Neural cell (in vitro differentiated cells): ENCODE results near the gene MRO. TPM values are rescaled to one million over a fixed set of nuclear protein-coding genes. Genes with fewer than 3 reads are reported as not detected.
"Not testable (repeated sequence)": the region's sequence is repeated elsewhere in the genome, so short reads cannot be mapped to it uniquely, and the experiment has no call there.

ENCODE experiments used
- H2AFZ ChIP-seq: fragments of 200-600, 300-800 bp; sonication (generic), shearing (Covaris generic); 2 replicates; pipeline ENCODE4 v1.6.0; 2014; ENCODE audit warnings: low read depth, mild to moderate bottlenecking, antibody characterized with exemption, low read length, moderate library complexity
- H3F3A ChIP-seq: fragments of 200-600 bp; shearing (Covaris generic); 2 replicates; pipeline ENCODE4 v1.6.1; 2016; ENCODE audit warnings: mild to moderate bottlenecking, moderate library complexity, mixed read lengths, antibody characterized with exemption, low read length; ENCODE audit not compliant: insufficient read depth, poor library complexity, severe bottlenecking
- H3K27ac ChIP-seq: fragments of 200-600, 300-800 bp; sonication (generic), shearing (Covaris generic); 2 replicates; pipeline ENCODE4 v1.5.1; 2014; ENCODE audit warnings: mild to moderate bottlenecking, low read length, moderate library complexity
- H3K27me3 ChIP-seq: fragments of 300-800, 200-600 bp; sonication (generic), shearing (Covaris generic); 2 replicates; pipeline ENCODE4 v1.6.0; 2014; ENCODE audit warnings: mild to moderate bottlenecking, low read depth, low read length, moderate library complexity; ENCODE audit not compliant: insufficient read depth
- H3K36me3 ChIP-seq: fragments of 300-800, 200-600 bp; sonication (generic), shearing (Covaris generic); 2 replicates; pipeline ENCODE4 v1.5.1; 2014; ENCODE audit warnings: mild to moderate bottlenecking, antibody characterized with exemption, low read length, moderate library complexity; ENCODE audit not compliant: insufficient read depth
- H3K4me2 ChIP-seq: fragments of 300-800, 200-600 bp; sonication (generic), shearing (Covaris generic); 2 replicates; pipeline ENCODE4 v1.6.0; 2014; ENCODE audit warnings: mild to moderate bottlenecking, low read length
- H3K4me3 ChIP-seq: fragments of 300-800, 200-600 bp; sonication (generic), shearing (Covaris generic); 2 replicates; pipeline ENCODE4 v1.5.1; 2014; ENCODE audit warnings: mild to moderate bottlenecking, low read length, moderate library complexity
- H3K79me2 ChIP-seq: fragments of 200-600 bp; shearing (Covaris generic); replicated peaks from 2 replicates; pipeline ENCODE4 v1.6.0; 2014; ENCODE audit warnings: mild to moderate bottlenecking, low read length, moderate library complexity; ENCODE audit not compliant: insufficient read depth
- H3K9ac ChIP-seq: fragments of 300-800, 200-600 bp; sonication (generic), shearing (Covaris generic); 2 replicates; pipeline ENCODE4 v1.6.1; 2016; ENCODE audit warnings: mild to moderate bottlenecking, low read length, mixed read lengths
- H3K9me2 ChIP-seq: fragments of 200-600 bp; shearing (Covaris generic); 2 replicates; pipeline ENCODE4 v1.6.1; 2016; ENCODE audit warnings: mild to moderate bottlenecking, low read length, mixed read lengths; ENCODE audit not compliant: insufficient read depth
- H3K9me3 ChIP-seq: fragments of 200-600, 300-800 bp; sonication (generic), shearing (Covaris generic); 2 replicates; pipeline ENCODE4 v1.6.1; 2016; ENCODE audit warnings: mild to moderate bottlenecking, mixed run types, low read length, moderate library complexity, mixed read lengths
- H4K20me1 ChIP-seq: fragments of 200-600 bp; shearing (Covaris generic); 2 replicates; pipeline ENCODE4 v1.6.1; 2016; ENCODE audit warnings: mild to moderate bottlenecking, mixed run types; ENCODE audit not compliant: insufficient read depth
- EP300 ChIP-seq: fragments of 450-650 bp; conservative IDR thresholded peaks from 2 replicates; pipeline ENCODE4 v1.6.1; 2014; ENCODE audit warnings: antibody characterized with exemption, mild to moderate bottlenecking, moderate library complexity; ENCODE audit not compliant: poor library complexity, severe bottlenecking
- EZH2 ChIP-seq: fragments of 200-600, 300-800 bp; shearing (Covaris generic), sonication (generic); IDR thresholded peaks from 2 replicates; pipeline ENCODE4 v1.6.1; 2014; ENCODE audit warnings: antibody characterized with exemption, low read length, borderline replicate concordance, mild to moderate bottlenecking; ENCODE audit not compliant: insufficient read depth, poor library complexity, severe bottlenecking
- MXI1 ChIP-seq: fragments of 450-650 bp; conservative IDR thresholded peaks from 2 replicates; pipeline ENCODE4 v1.6.1; 2014; ENCODE audit warnings: antibody characterized with exemption, mild to moderate bottlenecking; ENCODE audit not compliant: poor library complexity, severe bottlenecking
- POLR2AphosphoS5 ChIP-seq: IDR thresholded peaks from 2 replicates; pipeline ENCODE4 v1.6.1; 2012
- RAD21 ChIP-seq: fragments of 450-650 bp; conservative IDR thresholded peaks from 2 replicates; pipeline ENCODE4 v1.6.1; 2014; ENCODE audit warnings: antibody characterized with exemption, mild to moderate bottlenecking, moderate library complexity
- SMC3 ChIP-seq: fragments of 450-650 bp; conservative IDR thresholded peaks from 2 replicates; pipeline ENCODE4 v1.6.1; 2014; ENCODE audit warnings: antibody characterized with exemption, mild to moderate bottlenecking, moderate library complexity; ENCODE audit not compliant: poor library complexity
- TAF1 ChIP-seq: IDR thresholded peaks from 2 replicates; pipeline ENCODE4 v1.6.1; 2012; ENCODE audit warnings: low read depth
- polyA plus RNA-seq: library from polyadenylated mRNA; depleted of rRNA; stranded (reverse); fragments of >200 nt; gene quantifications from 2 replicates; pipeline ENCODE4 v1.2.3, GENCODE V29; 2014
- TF ChIP-seq, protein P1 (sequence below): IDR thresholded peaks from 2 replicates; pipeline ENCODE4 v1.6.1; 2012; ENCODE audit warnings: borderline replicate concordance
- TF ChIP-seq, protein P2 (sequence below): fragments of 450-650 bp; IDR thresholded peaks from 2 replicates; pipeline ENCODE4 v1.5.1; 2014; ENCODE audit warnings: antibody characterized with exemption, mild to moderate bottlenecking, moderate library complexity; ENCODE audit not compliant: poor library complexity, severe bottlenecking

Gene MRO
- polyA plus RNA-seq, 1 donor from 2014 or later: not detected

DNA sequence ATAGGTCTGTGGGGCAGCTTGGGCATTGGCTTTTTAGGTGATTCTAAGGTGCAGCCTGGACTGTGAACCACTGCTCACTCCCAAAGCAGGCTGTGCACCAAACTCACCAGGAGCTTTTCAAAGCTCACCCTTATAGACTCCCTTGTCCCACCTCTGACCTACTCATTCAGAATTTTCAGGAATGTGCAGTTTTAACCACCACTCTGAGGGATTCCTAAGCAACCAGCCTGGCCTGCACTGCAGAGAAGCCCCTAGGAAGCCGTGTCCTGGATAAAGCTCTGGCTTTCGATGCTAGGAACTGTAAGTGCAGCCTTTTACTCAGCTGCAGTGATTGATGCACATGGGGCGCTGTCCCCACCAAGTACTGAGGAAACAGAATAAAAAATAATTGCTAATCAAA is 33.0 kb downstream of the MRO start:
- Histone ChIP-seq H3K9me2 (no peaks in the 10 kb centered on the region), H3F3A (no peaks in the 10 kb centered on the region), H4K20me1 (no peaks in the 10 kb centered on the region), H3K4me3 (no peak overlapping the region), H3K4me2 (no peak overlapping the region), H3K36me3 (no peaks in the 10 kb centered on the region), H3K9me3 (no peaks in the 10 kb centered on the region), H3K9ac (no peak overlapping the region), H3K79me2 (no peaks in the 10 kb centered on the region), H2AFZ (no peak overlapping the region), H3K27ac (no peak overlapping the region), H3K27me3 (no peaks in the 10 kb centered on the region)
- TF ChIP-seq TAF1: no peak
- TF ChIP-seq SMC3: no peak
- TF ChIP-seq EP300: no peak
- TF ChIP-seq POLR2AphosphoS5: no peak
- TF ChIP-seq, protein P1, sequence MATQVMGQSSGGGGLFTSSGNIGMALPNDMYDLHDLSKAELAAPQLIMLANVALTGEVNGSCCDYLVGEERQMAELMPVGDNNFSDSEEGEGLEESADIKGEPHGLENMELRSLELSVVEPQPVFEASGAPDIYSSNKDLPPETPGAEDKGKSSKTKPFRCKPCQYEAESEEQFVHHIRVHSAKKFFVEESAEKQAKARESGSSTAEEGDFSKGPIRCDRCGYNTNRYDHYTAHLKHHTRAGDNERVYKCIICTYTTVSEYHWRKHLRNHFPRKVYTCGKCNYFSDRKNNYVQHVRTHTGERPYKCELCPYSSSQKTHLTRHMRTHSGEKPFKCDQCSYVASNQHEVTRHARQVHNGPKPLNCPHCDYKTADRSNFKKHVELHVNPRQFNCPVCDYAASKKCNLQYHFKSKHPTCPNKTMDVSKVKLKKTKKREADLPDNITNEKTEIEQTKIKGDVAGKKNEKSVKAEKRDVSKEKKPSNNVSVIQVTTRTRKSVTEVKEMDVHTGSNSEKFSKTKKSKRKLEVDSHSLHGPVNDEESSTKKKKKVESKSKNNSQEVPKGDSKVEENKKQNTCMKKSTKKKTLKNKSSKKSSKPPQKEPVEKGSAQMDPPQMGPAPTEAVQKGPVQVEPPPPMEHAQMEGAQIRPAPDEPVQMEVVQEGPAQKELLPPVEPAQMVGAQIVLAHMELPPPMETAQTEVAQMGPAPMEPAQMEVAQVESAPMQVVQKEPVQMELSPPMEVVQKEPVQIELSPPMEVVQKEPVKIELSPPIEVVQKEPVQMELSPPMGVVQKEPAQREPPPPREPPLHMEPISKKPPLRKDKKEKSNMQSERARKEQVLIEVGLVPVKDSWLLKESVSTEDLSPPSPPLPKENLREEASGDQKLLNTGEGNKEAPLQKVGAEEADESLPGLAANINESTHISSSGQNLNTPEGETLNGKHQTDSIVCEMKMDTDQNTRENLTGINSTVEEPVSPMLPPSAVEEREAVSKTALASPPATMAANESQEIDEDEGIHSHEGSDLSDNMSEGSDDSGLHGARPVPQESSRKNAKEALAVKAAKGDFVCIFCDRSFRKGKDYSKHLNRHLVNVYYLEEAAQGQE: no peak
- TF ChIP-seq, protein P2, sequence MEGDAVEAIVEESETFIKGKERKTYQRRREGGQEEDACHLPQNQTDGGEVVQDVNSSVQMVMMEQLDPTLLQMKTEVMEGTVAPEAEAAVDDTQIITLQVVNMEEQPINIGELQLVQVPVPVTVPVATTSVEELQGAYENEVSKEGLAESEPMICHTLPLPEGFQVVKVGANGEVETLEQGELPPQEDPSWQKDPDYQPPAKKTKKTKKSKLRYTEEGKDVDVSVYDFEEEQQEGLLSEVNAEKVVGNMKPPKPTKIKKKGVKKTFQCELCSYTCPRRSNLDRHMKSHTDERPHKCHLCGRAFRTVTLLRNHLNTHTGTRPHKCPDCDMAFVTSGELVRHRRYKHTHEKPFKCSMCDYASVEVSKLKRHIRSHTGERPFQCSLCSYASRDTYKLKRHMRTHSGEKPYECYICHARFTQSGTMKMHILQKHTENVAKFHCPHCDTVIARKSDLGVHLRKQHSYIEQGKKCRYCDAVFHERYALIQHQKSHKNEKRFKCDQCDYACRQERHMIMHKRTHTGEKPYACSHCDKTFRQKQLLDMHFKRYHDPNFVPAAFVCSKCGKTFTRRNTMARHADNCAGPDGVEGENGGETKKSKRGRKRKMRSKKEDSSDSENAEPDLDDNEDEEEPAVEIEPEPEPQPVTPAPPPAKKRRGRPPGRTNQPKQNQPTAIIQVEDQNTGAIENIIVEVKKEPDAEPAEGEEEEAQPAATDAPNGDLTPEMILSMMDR: no peak
- TF ChIP-seq MXI1: no peak
- no peak for TF ChIP-seq EZH2
- no peak for TF ChIP-seq RAD21

DNA sequence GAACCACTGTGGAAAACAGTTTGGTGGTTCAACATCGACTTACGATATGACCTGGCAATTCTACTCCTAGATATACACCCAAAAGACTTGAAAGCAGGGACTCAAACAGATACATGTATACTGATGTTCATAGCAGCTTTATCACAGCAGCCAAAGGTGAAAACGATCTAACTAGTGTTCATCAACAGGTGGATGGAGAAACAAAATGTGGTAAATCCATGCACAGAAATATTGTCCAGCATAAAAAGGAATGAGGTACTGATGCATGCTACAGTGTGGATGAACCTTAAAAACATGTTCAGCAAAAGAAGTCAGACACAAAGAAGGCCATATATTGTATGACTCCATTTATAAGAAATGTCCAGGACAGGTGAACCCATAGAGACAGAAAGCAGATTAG is 36.3 kb downstream of the MRO start:
- Histone ChIP-seq H3K27me3 (no peaks in the 10 kb centered on the region), H3F3A (no peaks in the 10 kb centered on the region), H3K9me3 (no peaks in the 10 kb centered on the region), H3K79me2 (no peaks in the 10 kb centered on the region), H3K4me3 (no peak overlapping the region), H2AFZ (no peak overlapping the region), H3K9ac (no peak overlapping the region), H3K36me3 (no peaks in the 10 kb centered on the region), H3K9me2 (no peaks in the 10 kb centered on the region), H3K27ac (no peak overlapping the region), H4K20me1 (no peaks in the 10 kb centered on the region), H3K4me2 (no peak overlapping the region)
- TF ChIP-seq, protein P1: no peak
- TF ChIP-seq RAD21 (no peak), EZH2 (no peak), MXI1 (no peak), SMC3 (no peak), TAF1 (no peak), EP300 (no peak), POLR2AphosphoS5 (no peak)
- TF ChIP-seq, protein P2: no peak

GRCh38 chr18:50779021-50779420 is 40.8 kb downstream of the MRO start:
- H3K9me2 ChIP-seq, H3K4me2 ChIP-seq, H3K9ac ChIP-seq, H4K20me1 ChIP-seq, H3K27me3 ChIP-seq, H3F3A ChIP-seq, H3K27ac ChIP-seq, H3K36me3 ChIP-seq, H3K4me3 ChIP-seq, H3K9me3 ChIP-seq, H3K79me2 ChIP-seq, H2AFZ ChIP-seq: not testable (repeated sequence)
